Activated CD8-positive, alpha-beta memory T cell treated with anti-CD3 and anti-CD28 coated beads, Interleukin-2, amount 50 U/mL, for 48 hours (primary cell): ENCODE data around the gene CAMK2B.

Experiments
- DNase-seq: peaks from one replicate; pipeline ENCODE4 v3.0.0-alpha.2; 2020

Gene CAMK2B

DNA sequence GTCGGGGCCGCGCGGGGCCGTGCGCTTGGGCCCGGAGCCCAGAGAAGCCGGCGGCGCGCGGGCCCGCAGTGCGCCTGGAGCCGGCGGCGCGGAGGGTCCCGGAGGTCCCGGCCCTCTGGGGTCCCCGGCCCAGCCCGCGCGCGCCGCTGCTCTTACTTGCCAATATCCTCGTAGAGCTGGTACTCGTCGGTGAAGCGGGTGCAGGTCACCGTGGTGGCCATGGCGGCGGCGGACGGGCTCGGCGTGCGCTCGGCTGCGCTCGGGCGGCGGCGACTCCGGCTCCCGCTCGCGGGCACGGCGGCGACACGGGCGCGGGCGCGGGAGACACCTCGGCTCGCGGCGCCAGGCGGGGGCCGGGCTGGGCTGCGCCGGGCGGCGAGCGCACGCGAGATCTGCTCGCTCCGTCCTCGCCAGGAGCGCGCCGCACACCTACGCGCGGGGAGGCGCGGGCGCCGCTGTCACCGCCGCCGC lies at the start of gene CAMK2B:
Gene CAMK2B (minus strand): TSS at position 394 of the 471 bp plus-strand sequence. CDS start 173 bp downstream, at position 221.
- no peak for DNase-seq

DNA sequence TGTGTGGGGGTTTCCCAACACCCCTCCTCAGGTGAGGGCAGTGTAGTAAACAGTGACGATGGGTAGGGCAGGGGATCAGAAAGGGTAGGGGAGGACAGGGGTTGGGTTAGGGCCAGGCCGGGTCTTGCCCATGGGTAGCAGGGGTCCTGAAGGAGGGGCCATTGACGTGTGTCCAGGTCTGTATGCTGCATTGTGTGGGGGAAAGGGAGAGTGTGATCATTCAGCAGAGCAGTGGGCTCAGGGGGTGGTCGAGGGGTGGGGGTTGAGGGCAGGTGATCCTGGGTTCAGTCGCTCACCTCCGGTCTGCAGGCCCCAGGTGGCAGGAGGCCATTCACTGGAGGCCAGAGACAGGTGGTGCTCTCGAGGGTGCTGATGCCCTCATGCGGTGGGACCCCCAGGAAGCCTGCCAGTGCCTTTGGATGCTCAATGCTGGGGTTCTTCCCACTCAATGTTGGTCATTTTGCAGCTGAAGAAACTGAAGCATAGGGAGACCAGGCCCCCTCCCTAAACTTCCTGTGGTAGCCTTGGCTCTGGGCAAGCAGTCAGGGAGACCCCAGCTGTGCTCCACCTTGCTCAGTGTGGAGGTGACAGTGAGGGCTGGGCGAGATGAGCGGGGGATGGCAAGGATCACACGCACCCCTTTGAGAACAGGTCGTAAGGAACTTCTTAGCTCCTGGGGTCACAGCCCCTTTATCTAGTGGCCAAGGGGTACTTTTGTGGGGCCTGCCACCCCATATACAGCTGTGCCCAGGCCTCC lies 48.8 kb upstream of the CAMK2B start:
- no peak for DNase-seq

DNA sequence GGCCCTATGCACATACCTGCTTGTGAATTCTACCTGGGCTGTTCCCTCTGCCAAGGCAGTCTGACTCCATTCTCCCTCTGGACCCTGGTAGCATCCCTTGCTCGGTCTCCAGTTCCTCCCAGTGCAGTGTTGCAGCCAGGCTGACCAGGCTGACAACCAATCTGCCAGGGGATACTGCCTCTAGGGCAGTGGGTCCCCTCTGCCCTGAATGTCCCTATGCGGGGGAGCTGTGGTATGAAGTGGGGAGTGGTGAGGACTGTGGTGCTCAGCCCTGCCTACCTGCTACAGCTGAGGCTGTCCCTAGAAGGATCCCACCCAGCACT lies 48.0 kb upstream of the CAMK2B start:
- DNase-seq: no peak

DNA sequence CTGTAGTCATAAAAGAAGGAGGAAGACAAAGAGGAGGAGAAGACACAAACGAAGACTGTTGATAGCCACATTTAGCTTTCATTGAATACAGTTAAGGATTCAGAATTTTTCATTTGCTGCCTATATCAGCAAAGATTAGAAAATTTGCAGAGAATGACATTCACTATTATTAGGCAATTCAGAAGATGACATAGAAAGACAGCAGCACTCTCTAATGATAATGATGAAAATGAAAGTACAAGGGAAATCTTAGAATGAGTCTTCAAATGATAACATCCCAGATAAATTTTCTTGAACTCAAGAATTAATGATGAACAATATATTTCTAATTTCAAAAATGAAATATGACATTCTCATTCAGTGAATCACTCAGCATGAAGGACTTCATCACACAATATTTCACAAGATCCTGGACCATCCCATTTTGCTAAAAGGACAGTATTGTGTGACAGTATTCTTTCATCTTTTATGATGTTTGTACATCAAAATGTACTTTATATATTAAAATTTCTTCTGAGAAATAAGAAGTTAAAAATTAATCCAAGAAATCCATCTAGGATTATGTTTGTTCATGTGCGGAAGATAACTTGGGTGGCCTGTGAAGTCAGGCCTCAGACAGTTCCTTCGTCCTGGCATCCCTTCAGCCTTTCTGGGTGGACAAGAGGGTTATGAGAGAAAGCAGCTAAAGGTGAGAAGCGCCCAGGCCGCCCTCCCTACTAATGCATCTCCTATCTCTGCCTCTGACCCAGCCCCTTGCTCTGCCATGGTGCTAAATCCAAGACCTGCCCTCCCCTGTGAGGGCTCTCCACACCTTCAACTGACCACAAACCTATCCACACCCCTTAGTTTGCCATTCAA lies 47.4 kb upstream of the CAMK2B start:
- DNase-seq: no peak

DNA sequence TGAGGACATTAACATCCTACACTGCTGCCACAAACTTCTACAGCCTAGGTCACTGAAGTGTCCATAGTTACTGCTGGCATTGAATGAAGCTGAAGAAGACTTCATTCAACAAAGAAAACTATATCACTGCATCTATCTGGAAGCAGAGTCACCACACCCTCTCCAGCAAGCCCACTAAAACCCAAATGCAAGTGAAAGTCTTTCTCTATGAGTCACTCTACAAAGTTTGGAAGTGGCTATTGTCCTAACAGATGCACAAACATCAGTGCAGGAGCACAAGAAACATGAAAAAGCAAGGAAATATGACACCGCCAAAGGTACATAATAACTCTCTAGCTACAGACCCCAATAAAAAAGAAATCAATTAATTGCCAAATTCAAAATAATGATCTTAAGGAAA lies 43.5 kb upstream of the CAMK2B start:
- no peak for DNase-seq

DNA sequence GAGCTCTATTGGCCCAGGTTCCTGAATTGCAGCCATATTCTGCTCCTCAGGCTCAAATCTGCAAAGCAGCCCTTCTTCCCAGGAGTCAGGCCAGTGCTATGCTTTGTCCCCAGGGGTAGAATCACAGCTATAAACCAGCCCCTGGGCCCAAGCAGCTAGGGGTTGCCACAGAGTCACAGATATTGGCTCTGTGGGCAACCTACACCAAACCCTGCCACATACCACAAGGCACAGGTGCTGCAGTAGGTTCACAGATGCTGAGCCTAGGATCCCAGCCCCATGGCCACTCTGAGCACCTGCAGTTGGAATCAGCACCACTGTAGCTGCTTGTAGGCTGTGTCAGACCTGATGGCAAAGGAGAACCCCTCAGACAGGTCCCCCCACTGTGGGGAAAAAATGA lies 43.1 kb upstream of the CAMK2B start:
- no peak for DNase-seq

DNA sequence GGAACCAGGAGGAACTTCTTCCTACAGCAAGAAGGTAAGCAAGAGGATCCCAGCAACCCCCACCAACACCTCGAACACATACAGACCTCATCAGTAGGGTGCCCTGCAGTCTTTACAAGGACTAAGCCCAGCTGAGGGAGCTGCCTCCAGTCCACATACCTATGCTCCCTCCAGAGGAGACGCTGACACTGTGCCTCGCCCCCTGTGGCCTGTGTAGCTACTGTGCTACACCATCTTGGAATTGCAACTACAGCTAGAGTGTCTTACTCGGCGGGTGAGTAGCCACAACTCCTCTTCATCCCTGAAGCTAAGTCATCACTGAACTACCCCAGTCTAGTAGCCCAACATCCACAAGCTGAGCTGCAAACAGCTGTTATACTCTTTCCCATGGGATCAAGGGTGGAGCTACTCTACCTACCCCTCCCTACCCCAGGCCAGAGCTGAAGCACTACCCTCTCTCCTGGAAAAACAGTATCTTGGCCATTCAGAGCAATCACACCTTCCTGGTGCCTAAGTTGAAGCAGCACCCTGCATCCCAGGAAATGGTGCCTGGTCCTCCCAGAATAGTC lies 42.2 kb upstream of the CAMK2B start:
- DNase-seq: no peak

DNA sequence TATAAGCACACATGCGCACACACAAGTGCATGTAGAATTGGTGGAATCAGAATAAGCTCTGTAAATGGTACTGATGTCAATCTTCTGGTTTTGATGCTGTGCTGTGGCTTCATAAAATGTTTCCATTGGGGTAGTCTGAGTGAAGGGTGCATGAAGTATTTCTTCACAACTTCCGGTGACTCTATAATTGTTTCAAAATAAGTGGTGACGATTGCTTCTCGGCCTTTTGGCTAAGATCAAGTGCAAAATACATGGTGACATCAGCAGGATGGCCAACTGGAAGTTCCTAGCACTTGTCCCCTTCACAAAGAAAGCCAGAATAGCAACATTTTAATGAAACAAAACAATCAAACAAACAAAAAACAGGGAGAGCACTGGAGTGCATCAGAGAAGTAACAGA lies 41.6 kb upstream of the CAMK2B start:
- DNase-seq: no peak

DNA sequence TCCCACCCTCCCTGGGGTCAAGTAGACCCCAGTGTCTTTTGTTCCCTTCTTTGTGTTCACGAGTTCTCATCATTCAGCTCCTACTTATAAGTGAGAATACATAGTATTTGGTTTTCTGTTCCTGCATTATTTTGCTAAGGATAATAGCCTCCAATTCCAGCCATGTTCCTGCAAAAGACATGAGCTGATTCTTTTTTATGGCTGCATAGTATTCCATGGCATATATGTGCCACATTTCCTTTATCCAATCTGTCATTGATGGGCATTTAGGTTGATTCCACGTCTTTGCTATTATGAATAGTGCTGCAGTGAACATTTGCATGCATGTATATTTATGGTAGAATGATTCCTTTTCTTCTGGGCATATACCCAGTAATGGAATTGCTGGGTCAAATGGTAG lies 28.3 kb upstream of the CAMK2B start:
- no peak for DNase-seq

DNA sequence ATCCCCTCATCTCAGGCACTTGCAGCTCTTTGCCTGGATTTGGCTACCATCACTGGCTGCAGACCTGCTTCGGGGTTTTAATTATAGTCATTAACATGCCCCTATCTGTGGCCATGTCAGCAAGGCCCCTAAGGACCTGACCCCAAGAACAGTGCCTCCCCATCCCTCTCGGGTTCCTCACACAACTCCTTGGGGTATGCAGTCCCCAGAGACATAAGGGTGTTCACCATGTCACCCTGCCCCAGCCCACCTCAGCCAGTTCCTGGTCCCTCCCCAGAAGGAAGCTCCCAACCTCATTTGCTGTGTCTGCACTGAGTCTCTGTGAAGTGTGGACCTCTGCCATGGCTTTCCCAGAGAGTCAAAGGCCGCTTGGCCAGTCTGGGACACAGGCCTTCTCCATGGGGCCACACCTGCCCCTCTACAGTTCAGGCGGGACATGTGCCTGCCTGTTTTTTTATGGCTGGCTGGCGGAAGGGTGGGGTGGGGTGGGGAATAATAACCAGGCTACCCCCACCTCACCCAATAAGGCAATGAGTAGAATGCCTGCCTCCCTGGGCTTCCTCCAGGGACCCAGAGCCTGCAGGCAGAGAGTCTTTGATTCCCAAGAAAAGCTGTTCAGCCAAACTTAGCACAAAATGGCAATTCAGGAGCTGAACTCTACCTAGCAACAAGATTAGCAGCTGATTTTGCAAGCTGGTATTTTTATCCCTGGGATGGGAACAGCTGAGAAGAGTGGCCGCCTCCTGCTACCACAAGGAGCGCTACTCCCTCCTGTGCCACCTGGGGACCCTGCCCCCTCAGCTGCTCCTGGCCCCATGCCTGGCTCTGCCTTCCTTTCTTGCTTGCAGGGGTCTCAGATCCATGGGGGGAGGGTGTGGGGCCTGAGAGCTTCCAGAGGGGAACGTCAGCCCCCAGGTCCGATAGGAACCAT lies 23.7 kb upstream of the CAMK2B start:
- no peak for DNase-seq

DNA sequence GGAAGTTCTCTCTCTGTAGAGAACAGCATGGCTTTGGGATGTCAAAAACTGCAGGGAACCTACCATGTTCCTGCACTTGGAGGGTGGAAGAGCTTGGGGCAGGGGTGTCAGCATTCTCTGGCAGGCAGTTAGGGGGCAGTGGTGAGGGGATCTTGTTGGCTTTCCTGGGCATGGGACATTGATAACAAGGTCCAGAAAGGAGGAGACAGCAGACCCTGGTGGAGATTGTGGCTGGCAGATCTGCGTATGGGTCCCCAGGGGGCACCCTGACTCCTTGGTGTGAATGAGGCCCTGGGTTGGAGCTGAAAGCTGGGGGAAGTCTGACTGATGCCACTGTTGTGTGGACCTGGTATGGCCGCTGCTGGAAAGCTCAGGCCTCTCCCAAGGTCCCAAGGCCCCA lies 22.9 kb upstream of the CAMK2B start:
- no peak for DNase-seq

DNA sequence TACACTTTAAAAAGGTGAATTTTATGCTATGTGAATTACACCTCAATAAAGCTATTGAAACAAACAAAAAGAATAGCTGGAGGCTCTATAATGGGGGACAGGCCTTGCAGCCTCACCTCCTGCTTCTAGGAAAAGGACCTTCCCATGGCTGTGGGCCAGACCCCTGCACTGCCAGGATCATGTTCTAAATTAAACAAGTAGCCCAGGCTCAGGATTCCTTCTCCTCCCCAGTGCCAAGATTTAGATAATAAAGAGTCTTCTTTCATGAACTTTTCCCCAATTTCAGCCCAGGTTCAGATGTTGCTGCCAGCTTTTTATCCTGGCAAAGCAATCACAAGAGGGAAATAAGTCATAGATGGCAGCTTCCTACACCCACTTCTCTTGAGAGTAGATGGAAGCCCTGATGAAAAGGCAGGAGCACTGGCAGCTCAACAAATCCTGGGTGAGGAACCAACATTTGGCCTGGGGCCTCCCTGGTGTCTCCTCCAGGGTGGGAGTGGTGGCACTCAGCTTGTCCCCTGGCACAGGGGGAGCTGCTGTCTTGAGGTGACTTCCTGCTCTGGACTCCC lies 22.2 kb upstream of the CAMK2B start:
- no peak for DNase-seq

DNA sequence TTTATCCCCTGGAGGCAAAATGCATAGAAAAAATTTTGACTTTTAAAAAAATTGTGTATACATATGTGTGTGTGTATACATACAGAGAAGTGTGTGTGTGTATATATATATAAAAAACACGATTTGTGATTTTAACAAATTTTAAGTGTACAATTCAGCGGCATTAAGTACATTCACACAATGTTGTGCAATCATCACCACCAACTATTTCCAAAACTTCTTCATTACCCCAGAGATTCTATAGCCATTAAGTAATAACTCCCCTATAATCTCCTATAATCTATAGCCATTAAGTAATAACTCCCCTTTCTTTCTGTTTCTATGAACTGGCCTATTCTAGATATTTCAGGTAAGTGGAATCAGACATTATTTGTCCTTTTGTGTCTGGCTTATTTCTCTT lies 20.7 kb upstream of the CAMK2B start:
- no peak for DNase-seq

DNA sequence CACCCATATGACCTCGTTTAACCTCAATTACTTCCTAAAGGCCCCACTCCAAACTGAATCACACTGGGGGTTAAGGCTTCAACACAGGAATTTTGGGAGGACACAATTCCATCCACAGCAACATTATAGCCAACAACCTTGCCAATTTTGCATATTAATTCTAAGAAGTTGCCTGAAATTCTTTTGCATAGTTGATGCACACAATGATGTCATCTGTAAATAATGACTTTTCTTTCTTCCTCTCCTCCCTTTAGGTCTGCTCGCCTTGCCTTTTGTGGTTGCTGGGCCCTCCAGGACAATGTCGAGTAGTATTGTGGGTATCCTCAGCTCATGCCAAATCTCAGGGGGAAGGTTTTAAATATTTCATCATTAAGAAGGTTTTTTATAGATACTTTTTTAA lies 16.0 kb upstream of the CAMK2B start:
- no peak for DNase-seq

DNA sequence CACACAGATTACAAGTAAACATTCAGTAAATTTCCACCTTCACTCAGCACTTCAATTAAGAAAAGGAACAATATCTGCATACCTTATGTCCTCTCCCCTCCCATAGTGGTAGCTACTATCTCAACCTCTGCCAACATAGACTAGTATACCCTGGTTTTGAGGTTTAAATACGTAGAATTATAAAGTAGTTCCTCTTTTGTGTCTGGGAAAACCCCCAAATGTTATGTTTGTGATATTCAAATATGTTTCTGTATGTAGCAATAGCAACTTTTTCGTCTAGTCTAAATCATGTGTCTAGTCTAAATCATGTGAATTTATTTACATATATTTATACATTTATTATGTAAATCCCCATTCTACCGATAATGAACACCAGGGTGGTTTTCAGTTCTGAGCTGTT lies 13.2 kb upstream of the CAMK2B start:
- no peak for DNase-seq

DNA sequence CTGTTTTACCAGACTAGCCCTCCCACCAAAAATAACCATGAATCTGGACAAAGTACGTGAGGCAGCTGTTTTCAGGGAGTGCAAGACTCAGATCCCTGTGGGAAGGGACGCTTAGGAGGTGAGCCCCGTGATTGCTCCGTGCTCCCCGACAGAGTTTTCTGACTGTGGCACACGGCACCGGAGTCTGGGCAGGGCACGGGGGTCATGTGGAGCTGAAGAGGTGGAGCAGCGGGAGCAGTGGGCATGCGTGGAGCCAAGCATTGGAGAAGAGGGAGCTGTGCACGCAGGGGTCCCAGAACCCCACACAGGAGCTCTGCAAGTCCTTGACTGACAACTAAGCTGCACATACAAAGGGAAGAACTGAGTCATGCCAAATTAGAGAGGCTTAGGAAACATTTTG lies 11.1 kb upstream of the CAMK2B start:
- DNase-seq: no peak

DNA sequence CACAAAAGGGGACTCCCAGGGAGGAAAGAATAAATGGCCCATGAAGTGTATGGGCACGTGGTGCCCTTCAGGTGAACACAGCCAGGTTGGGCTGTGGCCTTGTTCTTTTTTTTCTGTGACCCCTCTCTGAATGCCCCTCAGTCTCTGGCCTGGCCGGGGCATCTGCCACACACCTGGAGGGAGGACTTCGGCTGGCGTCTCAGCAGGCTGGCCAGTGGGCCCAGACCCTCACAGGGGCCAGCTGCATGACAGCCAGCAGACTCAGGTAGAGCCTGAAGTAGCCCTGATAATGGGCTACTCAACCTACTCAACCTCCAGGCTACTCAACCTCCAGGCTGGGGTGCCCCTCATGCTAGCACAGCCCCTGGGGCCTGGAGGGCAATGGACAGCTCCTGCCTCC lies 9.8 kb upstream of the CAMK2B start:
- DNase-seq: no peak

DNA sequence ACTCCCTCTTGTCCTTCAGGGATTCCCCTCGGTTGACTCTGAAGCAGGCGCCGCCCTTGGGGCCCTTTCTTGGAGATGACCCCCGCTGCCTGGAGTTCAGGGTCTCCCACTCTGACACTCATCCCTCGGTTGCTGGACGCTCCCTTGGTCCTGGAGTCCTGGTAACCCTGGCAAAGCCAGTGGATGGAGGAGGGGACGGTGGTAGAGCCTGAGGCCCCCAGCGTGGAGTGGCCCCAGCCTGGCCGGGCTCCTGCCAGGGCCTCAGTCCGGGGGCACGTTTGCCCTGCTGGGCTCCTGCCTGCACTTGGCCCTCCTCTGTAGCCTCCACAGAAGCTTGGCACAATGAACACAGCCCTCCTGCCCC lies 9.3 kb upstream of the CAMK2B start:
- DNase-seq: no peak

DNA sequence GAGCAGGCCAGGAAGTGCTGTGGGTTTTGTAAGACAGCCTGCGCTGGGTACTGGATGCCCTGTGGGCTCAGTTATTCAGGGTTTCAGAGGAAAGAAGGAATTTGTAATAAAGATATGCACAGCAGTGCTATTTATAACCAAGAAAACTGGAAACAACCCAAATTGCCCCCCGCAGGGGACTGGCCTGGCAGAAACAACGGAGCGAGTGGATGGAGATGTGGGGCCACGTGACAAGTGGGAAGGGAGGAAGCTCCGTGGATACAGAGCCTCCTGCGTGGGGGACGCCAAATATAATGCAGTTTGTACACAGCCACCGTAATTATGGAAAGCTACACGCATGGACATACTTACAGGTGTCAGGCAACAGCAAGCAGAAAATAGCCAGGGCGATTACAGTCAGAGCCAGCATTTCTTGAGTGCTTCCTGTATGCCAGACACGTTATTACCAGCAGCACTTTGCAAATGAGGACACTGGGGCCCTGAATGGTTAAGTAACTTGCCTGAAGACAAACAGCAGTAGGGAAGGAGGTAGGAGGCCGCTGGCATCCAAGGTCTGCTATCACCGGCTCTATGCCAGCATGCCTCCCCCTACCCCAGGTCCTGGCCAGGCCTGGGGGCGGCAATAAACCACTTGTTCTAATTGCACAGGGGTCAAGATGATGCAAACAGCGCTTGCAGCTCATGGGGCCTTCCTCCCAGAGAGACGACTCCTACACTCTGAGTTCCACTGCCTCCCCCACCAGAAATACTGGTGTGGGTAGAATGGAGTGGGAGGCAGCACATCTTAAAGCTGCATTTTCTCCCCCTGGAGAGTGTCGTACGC lies 8.7 kb upstream of the CAMK2B start:
- no peak for DNase-seq

DNA sequence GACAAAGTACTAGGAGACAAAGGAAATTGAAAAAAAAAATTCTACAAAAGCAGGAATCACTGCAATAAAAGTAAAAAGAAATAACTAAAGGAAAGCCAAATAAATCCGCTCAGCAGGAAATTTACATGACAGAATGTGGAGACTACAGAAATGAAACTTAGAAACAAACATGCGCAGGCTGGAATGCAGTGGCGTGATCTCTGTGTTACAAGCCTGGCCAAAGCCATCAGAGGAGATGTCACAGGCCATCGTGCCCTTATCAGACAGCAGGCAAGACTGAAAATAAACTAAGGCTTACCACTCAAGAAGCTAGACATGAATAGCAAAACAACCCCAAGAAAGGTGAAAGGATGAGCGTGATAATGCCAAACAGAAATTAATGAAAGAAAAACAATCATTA lies 6.3 kb upstream of the CAMK2B start:
- DNase-seq: no peak

DNA sequence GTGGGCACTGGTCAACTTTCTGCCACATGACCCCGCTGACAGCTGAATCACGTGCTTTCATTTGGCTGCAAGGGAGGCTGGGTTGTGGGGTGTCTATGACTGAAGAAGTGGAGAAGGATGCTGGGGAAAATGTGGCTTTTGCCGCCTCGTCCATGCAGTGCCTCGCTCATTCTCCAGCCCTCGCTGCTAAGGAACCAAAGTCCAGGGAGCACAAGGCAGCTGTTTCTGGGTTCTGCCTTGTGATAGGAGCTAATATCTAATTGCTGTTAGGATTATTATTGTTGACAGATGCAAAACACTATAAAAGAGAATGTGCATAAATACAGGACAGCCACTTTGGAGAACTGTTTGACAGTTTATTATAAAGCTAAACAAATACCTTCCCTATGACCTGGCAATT lies 4.9 kb upstream of the CAMK2B start:
- DNase-seq: no peak

DNA sequence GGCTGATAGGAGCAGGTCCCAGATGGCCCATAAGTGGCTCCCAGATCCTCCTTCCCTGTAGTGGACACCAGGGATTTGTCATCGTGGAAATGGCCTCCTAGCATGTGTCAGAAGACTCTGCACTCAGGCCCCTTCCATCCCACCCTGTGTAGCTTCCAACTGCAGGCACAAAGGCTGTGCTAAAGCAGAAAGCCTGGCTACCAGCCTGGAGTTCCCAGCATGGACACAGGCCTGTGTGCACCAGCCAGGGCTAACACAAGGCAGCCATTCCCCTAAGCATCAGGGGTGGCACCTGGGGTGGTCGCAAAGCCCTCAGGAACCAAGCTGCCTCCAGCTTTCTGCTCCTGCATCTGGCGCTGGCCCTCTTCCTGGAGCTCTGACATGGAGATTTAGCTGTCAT lies 4.5 kb upstream of the CAMK2B start:
- DNase-seq: no peak
